Stimulated activated CD8-positive, alpha-beta memory T cell treated with anti-CD3 and anti-CD28 coated beads, Interleukin-12 subunit alpha, Interleukin-12 subunit beta, amount 100 ng/mL, for 4 hours (primary cell): ENCODE results near the gene PLCH2.

Source experiments
- DNase-seq: peaks from one replicate; pipeline ENCODE4 v3.0.0-alpha.2; 2020; ENCODE audit warnings: low read depth

The PLCH2 gene

DNA sequence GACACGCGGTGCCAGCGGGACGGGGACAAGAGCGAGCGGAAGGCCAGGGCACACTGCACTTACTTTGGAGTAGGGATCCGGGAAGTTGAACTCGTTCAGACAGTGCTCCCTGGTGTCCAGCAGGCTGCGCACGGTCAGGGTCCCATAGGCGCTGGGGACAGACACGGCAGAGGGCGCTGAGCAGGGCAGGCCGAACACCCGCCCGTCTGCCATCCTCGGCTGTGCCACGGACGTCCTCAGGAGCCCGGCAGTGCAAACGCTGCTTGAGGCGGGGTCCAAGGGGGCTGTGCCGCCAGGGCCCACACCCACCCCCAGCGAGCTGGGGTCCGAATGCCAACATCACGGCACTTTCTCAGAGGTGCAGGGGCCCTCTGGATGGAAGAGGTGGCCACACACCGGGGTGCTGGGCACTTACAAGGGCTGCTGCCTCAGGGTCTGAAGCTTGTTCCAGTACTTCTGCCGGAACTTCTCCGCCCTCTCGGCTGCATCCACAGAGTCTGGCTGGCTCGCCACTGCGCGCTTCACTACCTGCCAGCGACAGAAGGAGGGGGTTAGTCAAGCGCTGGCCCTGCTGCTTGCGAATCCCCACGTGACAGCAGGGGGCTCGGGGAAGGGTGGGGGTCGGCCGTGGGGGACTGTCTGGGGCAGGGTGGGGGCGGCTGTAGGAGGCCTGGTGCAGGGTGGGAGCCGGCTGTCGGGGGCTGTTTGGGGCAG lies 38.0 kb downstream of the PLCH2 start:
- DNase-seq, result no peak

DNA sequence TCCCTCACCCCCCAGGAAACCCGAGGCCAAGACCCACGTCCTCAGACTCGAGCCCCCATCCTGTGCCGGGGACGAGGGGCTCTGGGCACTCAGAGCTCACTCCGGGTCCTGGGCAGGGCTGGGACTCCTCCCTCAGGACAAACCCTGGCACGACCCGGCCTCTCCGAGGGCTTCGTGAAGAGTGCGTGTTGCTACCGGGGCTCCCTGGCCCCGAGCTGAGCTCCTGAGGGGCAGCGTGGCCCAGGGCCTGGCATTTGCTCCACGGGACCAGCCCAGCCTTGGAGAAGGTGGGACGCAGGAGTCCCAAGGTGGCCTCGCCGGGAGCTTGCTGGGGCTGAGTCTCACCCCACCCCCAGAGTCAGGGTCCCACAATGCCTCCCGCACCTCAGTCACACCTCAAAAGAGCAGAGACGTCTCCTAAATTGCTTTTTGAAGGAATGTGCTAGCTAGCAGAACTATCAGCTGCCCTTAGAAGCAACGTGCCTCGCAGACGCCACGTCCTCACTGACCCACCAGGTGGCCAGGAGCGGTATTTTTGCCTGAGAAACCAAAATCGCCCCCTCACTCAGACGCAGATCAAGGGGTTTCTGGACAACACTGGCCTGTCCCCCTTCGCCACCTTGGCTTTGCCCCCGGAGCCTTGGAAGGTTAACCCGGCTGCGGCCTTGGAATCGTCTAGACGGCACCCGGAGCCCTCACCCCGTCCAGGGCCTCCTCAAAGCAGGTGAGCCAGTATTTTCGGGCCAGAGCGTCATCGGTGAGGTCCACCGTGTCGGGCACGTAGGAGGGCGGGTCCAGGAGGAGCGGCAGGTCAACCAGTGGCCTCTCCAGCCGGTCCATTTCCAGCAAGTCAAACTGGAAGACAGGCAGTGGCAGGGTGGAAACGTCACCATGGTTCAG lies 39.0 kb downstream of the PLCH2 start:
- DNase-seq, result no peak

DNA sequence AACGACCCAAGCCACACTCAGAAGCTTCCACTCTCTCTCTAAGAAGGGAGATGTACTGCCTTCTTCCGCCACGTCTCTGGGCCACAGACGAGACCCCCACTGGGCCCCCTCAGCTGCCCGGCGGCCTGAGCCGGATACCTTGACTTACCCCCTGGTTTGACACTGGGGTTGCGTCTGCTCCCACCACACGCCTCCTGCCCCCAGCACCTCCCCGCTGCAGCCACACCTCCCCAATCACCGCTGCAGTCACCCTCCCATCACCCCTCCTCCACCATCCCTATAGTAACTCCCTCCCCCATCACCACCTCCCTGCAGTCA lies 39.6 kb downstream of the PLCH2 start:
- no peak for DNase-seq

DNA sequence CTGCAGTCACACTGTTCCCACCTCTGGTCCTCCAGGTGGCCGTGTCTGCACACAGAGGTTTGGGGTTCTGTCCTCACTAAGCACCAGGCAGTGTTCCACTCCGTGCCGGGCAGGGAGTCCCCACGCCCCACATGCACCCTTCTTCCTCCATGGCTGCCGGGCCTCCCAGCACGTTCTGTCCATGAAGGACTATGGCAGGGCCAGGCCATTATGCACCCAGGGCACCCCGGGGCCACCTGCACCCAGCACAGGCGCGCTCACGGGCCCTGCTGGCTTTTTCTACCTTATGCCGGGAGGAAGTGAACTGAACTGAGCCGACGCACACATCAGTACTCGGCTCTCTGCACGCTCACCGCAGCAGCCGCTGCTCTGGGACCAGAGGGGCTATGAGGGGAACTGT lies 40.0 kb downstream of the PLCH2 start:
- DNase-seq, result no peak

DNA sequence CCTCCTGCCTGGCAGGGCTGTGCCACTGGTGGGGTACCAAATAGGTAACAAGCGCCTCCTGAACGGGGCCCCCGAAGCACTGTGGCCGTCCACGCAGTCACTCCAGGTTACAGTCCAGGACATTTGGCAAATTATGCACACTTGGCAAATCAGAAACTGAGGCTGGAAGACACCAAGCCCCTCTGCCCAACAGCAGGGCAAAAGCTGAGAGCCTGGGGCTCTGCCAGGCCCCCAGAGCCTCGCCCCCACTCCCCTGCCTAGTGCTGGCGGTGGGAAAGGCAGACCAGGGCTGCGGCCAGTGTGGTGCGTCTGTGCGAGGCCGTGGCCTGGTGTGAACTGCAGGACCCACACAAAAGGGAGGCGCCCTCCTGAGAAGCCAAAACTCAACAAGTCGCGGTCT lies 40.9 kb downstream of the PLCH2 start:
- DNase-seq, result no peak

DNA sequence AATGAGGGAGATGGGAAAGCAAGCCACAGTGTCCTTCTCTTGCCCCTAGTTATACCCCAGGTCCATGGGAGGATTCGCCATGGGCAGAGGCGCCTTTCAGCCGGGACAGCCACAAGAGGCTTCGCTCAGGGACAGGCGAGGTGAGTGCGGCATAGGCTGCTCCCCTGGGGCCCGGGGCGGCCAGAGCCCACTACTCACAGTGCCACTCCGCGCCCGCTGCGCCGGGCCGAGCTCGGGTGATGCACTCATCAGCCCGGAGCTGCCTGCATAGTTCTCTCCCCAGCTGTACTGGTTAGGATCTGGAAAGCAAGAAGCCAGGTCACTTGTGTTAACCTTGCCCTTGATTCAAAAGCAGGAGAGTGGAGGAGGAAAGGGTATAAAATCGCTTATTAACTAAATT lies 41.9 kb downstream of the PLCH2 start:
- no peak for DNase-seq

DNA sequence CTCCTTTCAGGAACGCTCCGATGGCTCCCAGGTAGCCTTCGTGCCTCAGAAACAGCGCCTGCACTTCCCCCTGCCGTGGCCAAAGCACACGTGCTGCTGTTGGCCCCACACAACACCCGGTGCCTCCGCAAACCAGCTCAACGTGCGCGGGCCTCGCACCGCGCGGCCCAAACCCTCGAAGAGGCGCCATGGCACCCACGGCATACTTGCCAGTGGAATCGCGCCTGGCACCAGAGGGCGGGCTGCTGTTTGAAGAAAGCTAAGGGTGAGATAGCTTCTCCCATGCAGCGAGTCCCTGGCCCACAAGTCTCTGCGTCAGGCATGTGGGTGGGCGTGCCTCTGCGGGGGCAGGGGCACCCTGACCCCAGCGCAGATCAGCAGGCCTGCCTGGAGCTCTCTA lies 42.4 kb downstream of the PLCH2 start:
- no peak for DNase-seq

DNA sequence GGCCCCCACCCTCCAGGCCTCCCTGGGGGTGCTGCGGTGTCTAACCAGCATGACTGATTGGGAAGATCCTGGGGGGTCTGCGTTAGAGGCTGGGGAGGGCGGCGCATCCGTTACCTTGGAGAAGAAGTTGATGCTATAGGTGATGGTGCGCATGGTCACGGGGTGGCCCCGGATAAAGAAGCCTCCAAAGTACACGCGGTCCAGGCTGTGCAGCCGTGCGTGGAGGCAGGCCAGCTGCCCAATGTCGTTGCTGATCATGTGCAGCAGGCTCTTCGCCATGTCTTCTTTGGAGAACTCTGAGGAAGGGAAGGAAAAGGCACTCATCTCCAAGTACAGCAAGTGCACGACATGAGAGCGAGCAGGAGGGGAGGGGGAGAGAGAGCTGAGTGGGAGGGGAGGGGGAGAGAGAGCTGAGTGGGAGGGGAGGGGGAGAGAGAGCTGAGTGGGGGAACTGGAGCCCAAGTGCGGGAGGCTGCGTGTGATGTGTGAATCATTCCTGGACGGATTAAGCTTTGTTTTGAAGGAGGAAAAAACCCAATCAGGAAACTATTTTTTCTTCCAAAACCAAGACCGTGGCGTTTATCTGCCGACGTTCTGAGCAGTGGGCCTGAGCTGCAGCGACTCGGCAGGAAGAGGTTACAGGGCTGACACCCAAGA lies 43.1 kb downstream of the PLCH2 start:
- no peak for DNase-seq

DNA sequence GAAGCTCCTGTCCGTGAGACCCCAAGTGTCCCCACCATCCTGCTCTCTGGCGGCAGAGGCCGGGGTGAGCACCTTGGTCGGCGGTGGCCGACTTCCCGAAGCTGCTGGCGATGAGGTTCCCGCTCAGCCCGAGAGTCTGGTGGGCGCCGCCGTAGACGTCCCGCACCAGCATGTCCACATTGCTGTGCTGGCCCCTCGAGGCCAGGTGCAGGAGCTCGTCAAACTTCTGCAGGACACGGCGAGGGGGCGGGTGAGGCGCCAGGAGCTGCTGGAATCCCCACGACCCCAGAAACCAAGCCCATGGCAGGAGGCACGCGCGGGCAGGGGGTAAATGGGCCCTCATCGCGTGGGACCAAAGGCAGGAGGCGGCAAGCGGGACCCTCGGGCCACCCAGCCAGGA lies 43.6 kb downstream of the PLCH2 start:
- DNase-seq, result no peak

DNA sequence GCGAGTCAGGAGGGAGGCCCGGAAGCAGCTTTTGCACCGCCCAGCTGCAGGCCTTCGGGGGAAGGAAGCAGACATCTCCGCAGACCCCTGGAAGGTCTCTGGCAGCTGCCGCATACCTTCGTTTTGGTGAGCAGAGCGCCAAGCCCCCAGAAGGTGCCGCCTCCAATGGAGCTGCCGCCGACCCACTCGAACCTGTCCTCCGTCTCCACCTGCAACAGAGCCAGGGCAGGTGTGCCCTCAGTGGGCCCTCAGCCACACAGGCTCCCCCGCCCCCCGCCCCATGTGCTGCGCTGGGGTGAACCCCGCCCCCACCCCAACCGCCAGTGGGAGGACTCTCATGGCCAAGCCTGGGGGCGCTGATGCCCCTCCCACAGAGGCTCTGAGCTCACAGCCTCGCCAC lies 44.1 kb downstream of the PLCH2 start:
- no peak for DNase-seq

DNA sequence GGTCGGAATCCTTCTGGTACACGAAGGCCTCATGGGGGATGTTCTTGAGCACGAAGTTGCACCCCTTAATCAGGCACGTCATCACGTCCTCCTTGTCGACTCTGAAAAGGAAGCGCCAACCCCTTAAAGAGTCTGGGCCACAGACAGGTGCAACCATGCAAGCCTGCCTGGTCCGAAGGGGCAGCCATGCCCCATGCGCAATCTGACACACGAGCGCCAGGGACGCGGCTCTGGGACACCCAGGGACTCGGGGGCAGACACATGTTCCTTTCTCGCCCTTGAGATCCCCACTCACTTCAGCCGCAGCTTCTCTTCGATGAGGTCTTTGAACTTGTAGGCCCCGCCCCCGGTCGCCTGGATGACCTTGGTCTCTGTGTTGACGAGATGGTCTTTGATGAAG lies 44.7 kb downstream of the PLCH2 start:
- DNase-seq, result no peak

DNA sequence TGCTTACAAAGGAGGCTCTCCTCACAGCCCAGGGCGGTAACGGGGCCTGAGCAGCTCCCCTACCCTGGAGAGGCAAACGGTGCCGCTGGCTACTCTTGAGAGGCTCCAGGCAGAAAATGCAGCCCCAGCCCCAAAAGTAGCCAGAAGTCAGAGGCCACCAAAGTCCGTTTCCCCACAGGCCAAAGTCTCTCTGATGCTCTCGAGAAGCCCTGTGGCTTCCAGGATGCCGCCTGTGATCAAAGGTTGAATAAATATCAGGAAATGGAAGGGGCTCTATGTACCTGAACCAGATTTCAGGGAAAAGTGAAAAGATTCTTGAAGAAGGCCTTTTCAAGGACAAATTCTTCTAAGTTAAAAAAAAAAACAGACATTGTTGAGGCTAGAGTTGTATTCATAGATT lies 46.1 kb downstream of the PLCH2 start:
- no peak for DNase-seq

DNA sequence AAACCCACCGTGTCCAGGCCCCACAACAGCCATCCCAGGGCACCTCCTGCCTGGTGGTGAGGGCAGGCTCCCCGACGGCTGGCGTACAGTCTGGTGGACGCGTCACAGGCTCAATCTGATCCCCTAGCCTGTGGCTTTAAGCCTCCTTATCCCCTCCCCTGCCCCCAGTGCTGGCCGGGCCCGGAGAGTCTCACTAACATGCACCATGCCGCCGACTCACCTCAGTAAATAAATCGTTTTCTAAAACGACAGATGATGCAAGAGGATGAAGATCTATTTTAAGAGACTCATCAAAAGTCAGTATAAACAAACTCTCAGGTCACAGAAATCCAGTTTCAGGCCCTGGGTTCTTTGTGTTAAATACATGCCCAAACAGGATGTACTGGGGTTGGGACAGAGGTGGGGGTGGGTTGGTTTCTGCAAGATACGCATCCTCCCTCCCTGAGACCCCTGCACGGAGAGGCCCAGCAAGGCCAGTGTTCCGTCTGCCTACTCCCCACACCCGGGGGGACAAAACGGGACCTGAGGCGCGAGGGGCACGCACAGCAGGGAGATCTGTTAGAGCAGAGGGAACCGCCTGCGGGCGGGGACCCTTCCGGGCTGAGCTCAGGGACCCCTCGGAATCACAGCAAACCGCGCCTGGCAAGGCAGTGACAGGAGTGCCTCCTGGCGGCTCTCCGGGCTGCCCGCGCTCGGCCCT lies 47.3 kb downstream of the PLCH2 start:
- no peak for DNase-seq

DNA sequence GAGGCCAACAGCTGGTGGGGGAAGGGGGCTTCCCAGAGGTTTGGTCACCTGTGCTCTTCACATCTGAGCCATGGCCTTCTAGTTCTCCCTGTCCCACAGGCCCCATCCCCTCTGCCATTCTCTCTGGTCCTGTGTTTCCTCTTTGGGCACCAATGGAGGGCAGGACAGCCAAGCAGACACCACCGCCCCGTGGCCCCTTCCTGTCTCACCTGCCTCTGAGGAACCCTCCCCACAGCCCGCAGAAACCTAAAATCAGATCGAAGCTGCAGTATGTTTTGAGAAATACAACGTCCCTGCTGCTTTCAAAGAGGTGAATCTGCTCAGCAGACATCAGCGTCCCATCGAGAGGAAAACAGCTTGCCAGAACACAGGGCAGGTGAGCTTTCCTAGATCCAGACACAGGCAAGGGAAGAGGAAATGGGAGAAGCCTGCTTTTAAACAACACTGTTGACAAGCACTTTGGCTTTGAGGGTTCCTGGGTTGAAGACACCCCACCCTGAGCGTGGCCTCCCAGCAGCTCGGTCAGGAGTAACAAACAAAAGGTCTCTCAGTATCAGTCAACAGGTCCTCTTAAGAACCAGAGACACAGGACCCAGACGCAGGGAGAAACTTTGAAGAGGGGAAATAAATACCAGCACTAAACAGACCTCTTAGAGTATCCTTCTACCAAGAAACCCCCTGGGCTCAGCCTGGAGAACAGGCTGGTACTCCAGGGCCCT lies 48.0 kb downstream of the PLCH2 start:
- no peak for DNase-seq

DNA sequence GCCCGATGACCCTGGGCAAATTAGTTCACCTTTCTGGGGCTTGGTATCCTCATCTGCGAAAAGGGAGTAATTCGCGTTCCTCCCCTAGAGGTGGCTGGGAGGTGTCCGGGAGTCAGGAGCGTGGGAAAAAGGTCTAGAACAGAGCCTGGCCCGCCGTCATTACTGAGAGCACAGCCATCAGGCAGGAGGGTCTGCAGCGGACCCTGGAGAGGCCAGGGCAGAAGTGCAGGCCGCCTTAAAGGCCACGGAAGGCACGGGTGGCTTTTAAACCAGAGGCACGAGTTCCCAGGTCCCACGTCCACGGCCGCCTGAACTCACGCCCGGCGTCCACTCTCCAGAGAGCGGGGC lies 49.5 kb downstream of the PLCH2 start:
- no peak for DNase-seq

DNA sequence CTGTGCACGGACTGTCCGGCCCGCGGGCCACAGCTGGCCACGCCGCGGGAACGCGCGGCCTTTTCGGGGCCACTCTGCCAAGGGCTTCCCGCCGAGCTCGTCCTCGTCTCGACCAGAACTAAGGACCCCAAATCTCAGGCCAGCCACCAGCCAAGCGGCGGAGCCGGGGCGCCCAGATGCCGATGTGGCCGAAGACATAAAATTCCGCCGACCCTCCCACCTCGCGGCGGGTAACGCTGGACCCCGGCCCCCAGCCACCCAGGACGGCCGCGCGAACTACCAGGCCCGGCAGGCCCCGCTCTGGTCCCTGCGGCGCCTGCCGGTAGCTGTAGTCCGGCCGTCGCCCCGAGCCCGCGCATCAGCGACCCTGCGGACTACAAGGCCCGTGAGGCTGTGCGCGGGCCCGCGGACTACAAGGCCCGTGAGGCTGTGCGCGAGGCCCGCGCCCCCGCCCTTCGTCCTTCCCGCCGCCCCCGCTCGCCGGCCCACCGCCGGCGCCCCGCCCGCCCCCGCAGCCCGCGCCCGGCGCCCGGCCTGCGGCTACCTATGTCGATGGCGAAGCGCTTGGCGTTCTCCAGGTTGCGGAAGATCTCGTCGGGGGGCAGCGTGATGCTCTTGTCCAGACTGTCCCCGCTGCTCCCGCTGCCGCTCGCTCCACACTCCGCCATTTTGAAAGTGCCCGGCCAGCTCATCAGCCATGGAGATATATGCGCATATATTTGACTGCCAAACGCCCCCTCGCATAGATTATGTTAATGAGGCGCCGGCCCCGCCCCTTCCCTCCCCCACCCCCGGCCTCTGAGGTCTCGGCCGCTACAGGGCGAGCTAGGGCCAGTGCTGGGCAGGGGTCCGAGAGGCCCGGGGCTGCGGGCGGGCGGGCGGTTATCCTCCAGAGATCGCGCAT lies 50.1 kb downstream of the PLCH2 start, which contains the start of gene PANK4:
Gene PANK4 (minus strand): TSS at position 677 of the 904 bp plus-strand sequence. CDS start 9 bp downstream, at position 668.
- peak; percentile 85 for DNase-seq

DNA sequence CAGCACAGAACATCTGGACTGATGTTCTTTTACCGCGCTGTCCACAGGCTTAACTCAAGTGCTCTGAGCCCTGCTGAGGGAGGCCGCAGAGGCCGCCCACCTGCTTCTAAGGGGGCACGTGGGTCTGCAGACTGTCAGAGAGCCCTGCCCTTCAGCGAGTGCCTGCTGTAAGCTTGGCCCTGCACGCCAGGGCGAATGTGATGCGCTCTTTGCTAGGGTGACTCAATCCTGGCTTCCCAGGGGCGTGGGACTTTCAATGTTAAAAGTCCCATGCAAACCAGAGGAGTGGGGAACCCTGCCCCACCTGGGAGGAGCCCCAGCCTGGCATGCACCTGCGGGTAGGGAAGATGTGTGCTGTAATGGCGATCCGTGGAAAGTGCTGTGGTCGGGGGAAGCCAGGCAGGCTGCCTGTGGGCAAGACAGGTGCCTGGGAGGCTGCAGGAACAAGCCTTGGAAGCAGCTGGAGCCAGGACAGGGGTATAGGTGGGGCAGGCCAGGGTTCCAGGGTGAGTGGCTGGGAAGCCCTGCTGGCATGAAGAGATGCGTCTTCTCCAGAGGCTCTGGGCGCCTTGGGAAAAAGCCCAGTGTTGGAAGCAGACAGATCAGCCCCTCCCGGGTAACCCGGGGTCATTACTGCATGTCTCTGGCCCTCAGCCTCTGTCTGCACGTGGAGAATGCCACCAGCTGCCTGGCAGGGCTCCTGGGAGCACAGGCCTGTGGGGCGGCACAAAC lies 50.9 kb downstream of the PLCH2 start:
- DNase-seq, result peak; percentile 40

DNA sequence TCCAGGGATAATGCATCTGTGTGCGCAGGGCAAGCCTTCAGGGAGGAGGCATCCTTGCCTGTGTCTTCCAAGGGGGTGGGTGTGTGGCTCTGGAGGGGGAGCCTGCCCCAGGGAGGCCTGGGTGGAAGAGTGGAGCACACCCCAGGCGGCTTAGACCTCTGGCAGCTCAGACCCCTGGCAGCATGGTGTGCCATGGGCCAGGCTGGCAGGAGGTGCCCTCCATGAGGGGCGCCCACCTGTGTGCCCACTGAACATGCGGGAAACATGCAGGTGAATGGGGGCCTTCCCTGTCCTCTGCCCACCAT lies 51.4 kb downstream of the PLCH2 start:
- DNase-seq, result no peak

DNA sequence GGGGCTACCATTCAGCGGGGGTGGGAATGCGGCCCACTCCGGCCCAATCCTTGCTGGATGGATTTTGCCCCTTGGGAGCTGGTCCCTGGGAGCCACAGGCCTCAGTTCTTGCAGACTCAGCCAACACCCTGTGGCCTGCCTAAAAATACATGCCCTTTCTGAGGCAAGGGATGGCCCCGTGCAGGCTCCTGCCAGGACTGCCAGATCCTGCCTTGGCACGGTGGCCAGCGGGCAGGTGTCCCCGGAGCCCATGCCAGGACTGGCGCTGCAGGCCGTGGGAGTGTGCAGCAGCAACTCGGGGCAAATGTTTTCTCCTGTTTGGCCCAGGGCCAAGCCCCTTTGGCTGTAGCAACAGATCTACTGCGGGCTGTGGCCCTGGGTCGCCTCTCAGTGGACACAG lies 51.9 kb downstream of the PLCH2 start:
- DNase-seq, result no peak

DNA sequence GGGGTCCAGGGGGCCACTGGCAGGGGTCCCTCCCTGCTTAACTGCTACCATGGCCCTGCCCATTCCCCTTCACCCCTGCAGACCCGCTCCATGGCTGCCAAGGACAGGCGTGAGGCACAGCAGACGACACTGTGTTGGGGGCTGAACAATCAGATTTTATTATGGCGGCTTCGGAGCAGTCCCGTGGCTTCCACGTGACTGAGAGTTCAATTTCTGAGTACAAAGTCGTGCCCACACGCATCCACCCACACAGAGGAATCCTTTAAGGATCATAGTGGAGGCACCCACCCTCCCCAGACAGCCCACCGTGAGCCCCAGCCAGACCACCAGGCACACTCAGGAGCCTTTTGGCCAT lies 52.5 kb downstream of the PLCH2 start:
- DNase-seq, result no peak
